ENCODE data around the gene ASL.
"Not testable (repeated sequence)": the region's sequence is repeated elsewhere in the genome, so short reads cannot be mapped to it uniquely, and the experiment has no call there.

Gene ASL

GRCh38 chr7:66119245-66119850 lies 43.7 kb downstream of the ASL start:
- no peak for DNase-seq (ENCODE audit: low spot score)

- no peak for DNase-seq (ENCODE audit: low spot score)
Observed at GRCh38 chr7:66123175-66123528, 47.5 kb downstream of the ASL start.

GRCh38 chr7:66124569-66124861 lies 48.9 kb downstream of the ASL start:
- not testable (repeated sequence) for DNase-seq (ENCODE audit: low spot score)

- no peak for DNase-seq (ENCODE audit: low spot score)
Observed at GRCh38 chr7:66125052-66125694, 49.6 kb downstream of the ASL start.

GRCh38 chr7:66125781-66126352 lies 50.2 kb downstream of the ASL start:
- not testable (repeated sequence) for DNase-seq (ENCODE audit: low spot score)

GRCh38 chr7:66127172-66127571 lies 51.6 kb downstream of the ASL start:
- not testable (repeated sequence) for DNase-seq (ENCODE audit: low spot score)

GRCh38 chr7:66138994-66139752 lies 63.6 kb downstream of the ASL start:
- DNase-seq (ENCODE audit: low spot score) = no peak

GRCh38 chr7:66140924-66141323 lies 65.3 kb downstream of the ASL start:
- no peak for DNase-seq (ENCODE audit: low spot score)

- DNase-seq (ENCODE audit: low spot score) = no peak
Observed at GRCh38 chr7:66142334-66142733, 66.7 kb downstream of the ASL start.

- DNase-seq (ENCODE audit: low spot score) = no peak
Observed at GRCh38 chr7:66142996-66143395, 67.4 kb downstream of the ASL start.
